Stimulated activated CD8-positive, alpha-beta memory T cell treated with anti-CD3 and anti-CD28 coated beads, Interleukin-4, amount 100 ng/mL, for 4 hours (primary cell): ENCODE measurements around the gene GRID1.

Experiments used
- DNase-seq, 2 donors: peaks; one replicate each; pipeline ENCODE4 v3.0.0-alpha.2; 2020; ENCODE audit warnings: low read depth in 2 of 2, low spot score in 1 of 2

GRID1 gene

GRCh38 chr10:85643845-85644525 lies 722.6 kb downstream of the GRID1 start:
- DNase-seq: no peak

- DNase-seq: no peak
These were observed 723.3 kb downstream of the GRID1 start for GRCh38 chr10:85643171-85643844.

GRCh38 chr10:85642421-85643170 lies 724.0 kb downstream of the GRID1 start:
- no peak for DNase-seq

DNA sequence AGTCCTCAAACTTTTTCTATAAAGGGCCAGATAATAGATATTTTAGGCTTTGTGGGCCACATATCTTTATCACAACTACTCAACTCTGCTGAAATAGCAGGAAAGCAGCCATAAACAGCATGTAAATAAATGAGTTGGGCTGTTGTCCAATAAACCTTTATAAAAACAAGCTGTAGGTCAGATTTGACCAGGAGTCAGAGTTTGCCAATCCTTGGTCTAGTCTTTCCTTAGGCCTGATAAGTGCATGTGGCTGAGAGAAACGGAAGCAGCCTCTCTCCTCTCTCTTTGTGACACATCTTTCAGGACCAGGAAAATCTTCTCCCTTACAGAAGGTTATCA lies 724.5 kb downstream of the GRID1 start:
- no peak for DNase-seq

DNA sequence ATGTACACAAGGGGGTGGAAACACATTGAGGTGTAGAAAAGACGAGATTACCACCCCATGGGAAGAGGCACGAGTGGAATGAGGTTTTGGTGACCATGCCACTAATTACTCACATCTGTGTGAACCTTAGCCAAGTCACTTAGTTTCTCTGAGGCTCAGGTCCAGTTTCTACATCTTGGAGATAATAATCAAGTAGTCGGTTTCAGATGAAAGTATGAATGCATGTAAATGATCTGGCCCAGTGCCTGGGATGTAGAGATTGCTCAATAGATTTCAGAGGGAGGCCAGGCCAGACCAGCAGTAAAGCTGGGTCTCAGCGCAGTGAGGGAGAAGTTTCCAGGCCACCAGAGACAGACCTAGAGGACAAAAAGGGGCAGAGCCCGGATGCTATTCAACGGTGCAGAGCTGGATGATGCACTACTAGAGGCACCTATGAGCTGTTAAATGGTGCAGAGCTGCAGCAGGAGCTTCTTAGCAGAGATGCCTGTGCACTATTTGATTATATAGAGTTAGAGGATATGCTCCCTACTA lies 725.1 kb downstream of the GRID1 start:
- DNase-seq: no peak

DNA sequence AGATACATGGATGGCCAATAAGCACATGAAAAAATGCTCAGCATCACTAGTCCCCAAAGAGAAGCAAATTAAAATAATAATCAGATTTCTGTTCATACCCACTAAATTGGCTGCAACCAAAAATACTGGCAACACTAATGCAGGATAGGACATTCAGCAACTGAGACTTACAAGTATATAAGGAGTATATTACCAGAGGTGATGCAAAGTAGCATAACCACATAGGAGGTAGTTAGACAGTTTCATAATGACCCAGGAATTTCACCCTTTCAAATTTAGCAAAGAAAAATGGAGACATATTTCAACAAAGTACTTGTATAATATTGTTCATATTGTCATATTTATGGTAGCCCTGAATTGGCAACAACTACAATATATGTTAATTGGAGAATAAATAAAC lies 727.8 kb downstream of the GRID1 start:
- no peak for DNase-seq

DNA sequence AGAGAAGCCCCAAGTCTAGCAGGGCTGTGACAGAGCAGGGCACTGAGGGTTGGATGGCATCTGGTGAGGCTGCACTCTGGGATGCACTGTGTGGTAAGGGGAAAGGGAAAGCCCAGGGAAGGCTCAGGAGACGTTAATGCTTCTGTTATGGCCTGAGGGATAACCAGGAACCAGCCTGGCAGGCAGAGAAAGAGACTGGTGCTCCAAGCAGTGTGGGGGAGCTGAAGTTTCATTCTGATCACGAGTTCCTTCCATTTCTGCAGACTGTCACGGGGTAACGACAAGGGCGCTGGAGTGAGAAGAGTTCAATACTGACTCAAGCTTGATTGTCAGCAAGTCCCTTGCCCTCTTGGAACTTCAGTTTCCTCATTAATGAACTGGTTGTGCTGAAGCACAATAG lies 730.9 kb downstream of the GRID1 start:
- DNase-seq: no peak

DNA sequence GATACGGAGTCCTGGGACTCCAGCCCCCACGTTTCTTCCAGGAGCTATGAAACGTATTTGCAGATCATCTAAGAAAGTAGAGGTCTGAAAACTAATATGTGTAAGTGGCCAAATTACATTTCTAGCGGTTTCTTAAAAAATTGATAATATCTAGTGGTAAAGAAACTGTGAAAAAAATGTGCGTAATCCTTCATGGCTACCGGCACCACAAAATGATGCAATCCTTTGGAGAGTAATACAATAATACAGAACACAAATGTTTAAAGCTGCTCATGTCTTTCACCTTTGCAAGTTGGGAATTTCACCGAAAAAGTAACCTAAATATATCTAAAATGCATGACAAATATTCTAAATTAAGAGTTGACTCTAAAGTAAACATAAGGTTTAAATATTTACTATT lies 742.1 kb downstream of the GRID1 start:
- no peak for DNase-seq

GRCh38 chr10:85623758-85624157 lies 742.8 kb downstream of the GRID1 start:
- no peak for DNase-seq

- no peak for DNase-seq
These were observed 743.3 kb downstream of the GRID1 start for GRCh38 chr10:85623342-85623741.

DNA sequence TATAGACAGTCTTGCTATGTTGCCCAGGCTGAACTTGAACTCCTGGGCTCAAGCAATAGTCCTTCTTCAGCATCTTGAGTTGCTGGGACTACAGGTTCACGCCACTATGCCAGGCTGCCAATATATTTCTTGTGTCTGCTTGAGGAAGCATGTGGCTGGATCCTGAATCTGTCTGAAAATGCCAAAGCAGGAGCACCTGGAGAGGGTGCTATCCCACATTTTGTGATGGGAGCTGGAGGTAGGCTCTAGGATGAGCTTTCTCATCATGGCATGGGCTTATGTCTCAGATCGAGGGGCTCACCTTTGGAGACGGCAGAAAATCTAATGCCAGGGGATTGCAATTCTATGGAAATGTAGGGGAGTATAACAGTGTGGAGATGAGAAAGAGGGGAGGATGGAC lies 744.2 kb downstream of the GRID1 start:
- no peak for DNase-seq

GRCh38 chr10:85621562-85621961 lies 745.0 kb downstream of the GRID1 start:
- DNase-seq: no peak

DNA sequence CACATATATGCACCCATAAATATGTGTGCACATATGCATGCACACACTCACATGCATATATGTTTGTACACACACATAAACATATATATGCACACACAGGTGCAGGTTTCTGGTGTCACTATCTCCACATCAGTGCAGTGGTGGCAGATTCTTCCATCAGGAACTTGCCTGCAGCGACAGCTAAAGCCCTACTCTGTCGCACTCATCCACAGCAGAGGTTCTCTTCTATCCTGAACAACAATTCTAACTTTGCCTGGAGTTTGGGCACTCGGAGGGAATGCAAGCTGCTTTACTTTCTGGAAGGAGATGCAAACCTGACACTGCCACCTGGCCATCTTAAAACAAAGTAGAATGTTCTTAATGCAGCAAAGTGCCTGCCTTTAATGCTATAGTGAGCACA lies 745.8 kb downstream of the GRID1 start:
- no peak for DNase-seq

GRCh38 chr10:85619832-85620231 lies 746.8 kb downstream of the GRID1 start:
- no peak for DNase-seq

DNA sequence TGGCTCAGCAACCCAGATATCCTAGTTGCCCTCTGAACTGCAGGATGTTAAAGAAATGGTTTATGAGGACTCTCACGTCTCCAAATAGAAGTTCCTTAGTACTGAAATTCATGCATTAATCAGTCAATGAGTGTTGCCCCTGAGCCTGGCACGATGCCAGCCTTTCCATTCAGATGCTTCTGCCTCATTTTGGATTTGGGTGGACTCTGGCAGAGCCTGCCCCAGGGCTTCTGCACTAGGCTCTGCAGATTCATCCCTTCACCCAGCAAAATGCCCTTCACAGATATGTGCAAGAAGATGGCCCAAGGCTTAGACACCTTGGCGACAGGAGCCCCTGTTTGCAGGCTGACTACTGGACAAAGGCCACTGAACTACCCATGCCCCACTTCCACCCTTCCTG lies 747.8 kb downstream of the GRID1 start:
- no peak for DNase-seq

GRCh38 chr10:85617751-85618546 lies 748.6 kb downstream of the GRID1 start:
- no peak for DNase-seq

- no peak for DNase-seq
These were observed 751.0 kb downstream of the GRID1 start for GRCh38 chr10:85615556-85615955.

- no peak for DNase-seq
These were observed 751.6 kb downstream of the GRID1 start for GRCh38 chr10:85614981-85615380.

DNA sequence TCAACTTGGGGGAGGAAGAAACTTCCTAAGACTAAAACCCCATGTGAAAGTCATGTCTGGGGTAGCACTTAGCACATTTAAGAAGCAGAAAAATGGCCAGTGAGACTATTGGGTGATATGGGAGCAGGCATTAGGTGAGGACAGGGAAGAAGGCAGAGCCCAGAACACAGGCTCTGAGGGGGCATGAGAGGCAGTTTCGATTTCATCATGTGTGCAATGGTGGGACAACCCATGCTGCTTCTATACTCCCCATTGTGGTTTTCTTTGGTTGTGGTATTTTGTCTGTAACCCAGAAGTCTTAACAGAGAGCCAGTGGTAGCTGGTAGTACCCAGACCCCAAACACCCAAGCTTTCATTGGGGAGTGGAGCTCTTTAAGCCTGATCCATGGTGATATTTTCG lies 752.0 kb downstream of the GRID1 start:
- DNase-seq: no peak

DNA sequence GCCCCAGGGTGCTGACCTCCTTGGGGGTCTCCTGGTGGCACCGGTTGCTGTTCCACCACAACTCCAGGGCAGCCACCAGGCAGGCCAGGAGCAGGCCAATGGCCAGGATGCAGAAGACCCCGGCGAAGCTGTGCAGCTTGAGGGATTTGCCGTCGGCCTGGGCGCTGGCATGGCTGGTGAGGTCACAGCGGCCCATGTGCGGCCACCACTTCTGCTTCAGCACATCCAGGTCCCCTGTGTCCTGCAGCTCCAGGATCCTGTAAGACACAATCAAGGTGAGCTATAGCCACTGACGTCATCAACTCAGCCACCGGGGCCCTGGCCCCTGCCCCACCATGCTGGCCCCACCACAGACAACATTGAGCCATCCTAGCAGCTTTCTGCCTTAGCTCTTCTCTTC lies 753.2 kb downstream of the GRID1 start:
- no peak for DNase-seq

DNA sequence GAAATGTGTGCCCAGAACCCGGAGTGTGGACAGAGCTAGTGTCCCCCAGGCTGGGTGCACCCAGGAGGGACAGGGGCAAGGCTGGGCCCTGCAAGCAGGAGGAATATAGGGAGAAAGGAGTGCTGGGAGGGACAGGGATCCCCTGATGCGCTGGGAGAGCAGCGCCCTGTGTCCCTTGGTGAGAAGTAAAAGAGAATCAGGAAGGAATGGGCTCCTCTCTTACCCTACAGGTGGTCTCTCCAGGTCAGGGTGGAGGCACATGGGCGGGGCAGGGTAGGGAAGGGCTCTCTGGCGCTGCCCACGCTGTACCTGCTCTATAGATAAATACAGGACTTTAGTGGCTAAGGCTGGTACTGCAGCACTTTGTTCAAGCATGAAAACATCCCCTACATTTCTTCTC lies 753.8 kb downstream of the GRID1 start:
- no peak for DNase-seq
